ENCODE measurements around the gene AGMAT. TPM values are rescaled to one million over a fixed set of nuclear protein-coding genes. Genes with fewer than 3 reads are reported as not detected.

AGMAT gene
- total and polyA plus RNA-seq, 9 of the 15 experiments (the other 6 are each of a cell fraction or from before 2014, with no cell fraction given), result not detected

- TF ChIP-seq DACH1 (IDR thresholded peaks at IDR 0.05; ENCODE audit: partially characterized antibody), result peak; percentile 90
- TF ChIP-seq BRD4 (IDR thresholded peaks at IDR 0.05), result 0 out of 2 replicates have a peak, but pooled peaks have one; percentile 74
- peak; percentile 82; the same call in 1 of the 2 replicates for TF ChIP-seq ILF3 (IDR thresholded peaks at IDR 0.05; ENCODE audit: borderline replicate concordance)
- peak; percentile 50 for TF ChIP-seq POLR2B (IDR thresholded peaks at IDR 0.05; ENCODE audit: low read depth, partially characterized antibody)
- TF ChIP-seq TRIM28 (IDR thresholded peaks at IDR 0.05), result peak; percentile 57; the same call in 1 of the 2 replicates
- peak; percentile 70 for TF ChIP-seq ZKSCAN8 (CRISPR knock-in tag; IDR thresholded peaks at IDR 0.05)
- peak; percentile 79; the same call in 1 of the 2 replicates for TF ChIP-seq MTA1 (IDR thresholded peaks at IDR 0.05; ENCODE audit: borderline replicate concordance)
- TF ChIP-seq SIX5 (IDR thresholded peaks at IDR 0.05; ENCODE audit: borderline replicate concordance in 1 of 2, insufficient read depth in 1 of 2, low read depth in 1 of 2, low read length in 2 of 2), result no peak
- no peak for TF ChIP-seq ZBTB1 (CRISPR knock-in tag; IDR thresholded peaks at IDR 0.05; ENCODE audit: borderline replicate concordance, low read depth)
- no peak for TF ChIP-seq RBM15 (IDR thresholded peaks at IDR 0.05; ENCODE audit: insufficient read depth, low read length)
- TF ChIP-seq MTF1 (CRISPR knock-in tag; IDR thresholded peaks at IDR 0.05; ENCODE audit: borderline replicate concordance), result no peak
- TF ChIP-seq THRB (CRISPR knock-in tag; conservative IDR thresholded peaks at IDR 0.05), result peak; percentile 80; the same call in 1 of the 2 replicates
- TF ChIP-seq RAD51 (IDR thresholded peaks at IDR 0.05; ENCODE audit: borderline replicate concordance, low read depth), result peak; percentile 53; the same call in 1 of the 2 replicates
- TF ChIP-seq ZNF175 (CRISPR knock-in tag; IDR thresholded peaks at IDR 0.05; ENCODE audit: low read depth), result peak; percentile 94
- TF ChIP-seq VEZF1 (CRISPR knock-in tag; IDR thresholded peaks at IDR 0.05), result peak; percentile 85
- peak; percentile 16; the same call in 1 of the 2 replicates for TF ChIP-seq THRAP3 (IDR thresholded peaks at IDR 0.05; ENCODE audit: borderline replicate concordance)
- TF ChIP-seq ZBTB7A (IDR thresholded peaks at IDR 0.05; ENCODE audit: borderline replicate concordance, control insufficient read depth, low read depth, low read length), result no peak
- peak; percentile 77 for TF ChIP-seq ZBTB12 (CRISPR knock-in tag; IDR thresholded peaks at IDR 0.05)
- no peak for TF ChIP-seq ARHGAP35 (IDR thresholded peaks at IDR 0.05; ENCODE audit: partially characterized antibody)
- TF ChIP-seq ZNF217 (CRISPR knock-in tag; IDR thresholded peaks at IDR 0.05), result no peak
- TF ChIP-seq CXXC5 (CRISPR knock-in tag; IDR thresholded peaks at IDR 0.05), result peak; percentile 74
- TF ChIP-seq ATF7 (IDR thresholded peaks at IDR 0.05), result peak; percentile 96
- TF ChIP-seq BCL6 (CRISPR knock-in tag; IDR thresholded peaks at IDR 0.05), result no peak
- peak; percentile 95 for TF ChIP-seq ZEB2 (IDR thresholded peaks at IDR 0.05)
- peak; percentile 93 for TF ChIP-seq TEAD2 (tag; IDR thresholded peaks at IDR 0.05)
Measured at GRCh38 chr1:15543589-15544568, 41.0 kb downstream of the AGMAT start (continued).

Measured in K562 (cell line).